ENCODE results near the gene ANKLE2. TPM values are rescaled to one million over a fixed set of nuclear protein-coding genes. Genes with fewer than 3 reads are reported as not detected.
A peak's percentile ranks its signal among the peaks of the same experiment; 100 is the strongest.
"Not testable (repeated sequence)": the region's sequence is repeated elsewhere in the genome, so short reads cannot be mapped to it uniquely, and the experiment has no call there.

Gene ANKLE2
- total RNA-seq: 137 and 155 TPM in 2 replicates

GRCh38 chr12:132761032-132761920 lies at the start of gene ANKLE2:
Gene ANKLE2, minus strand, starts transcription at chr12:132761832. Its CDS starts 34 bp downstream, at chr12:132761798.
- intact Hi-C loops (cut with micrococcal nuclease): loop anchor here (2.0 to 5.0 kb wide), 4 partner anchors 50 to 574 kb away; partner anchors contain the start of genes PGAM5 and ZNF605
- Mint-ChIP-seq H3K36me3 (ENCODE audit: low read depth) (peaks cover 29% of the 10 kb centered on the region), H3K27me3 (no peaks in the 10 kb centered on the region), H3K9me3 (no peaks in the 10 kb centered on the region), H3K4me1 (peaks cover 18% of the 10 kb centered on the region), H3K4me3 (peak within 1 kb of the TSS; percentile 89), H3K27ac (peak within 1 kb of the TSS; percentile 96)
- peak; percentile 93 for DNase-seq

GRCh38 chr12:132809391-132809790 lies 47.8 kb upstream of the ANKLE2 start:
- H3K27ac Mint-ChIP-seq; H3K4me3 Mint-ChIP-seq; H3K9me3 Mint-ChIP-seq; H3K27me3 Mint-ChIP-seq; intact Hi-C loops (cut with micrococcal nuclease): not testable (repeated sequence)
- DNase-seq: peak; percentile 75
- peaks cover 64% of the 10 kb centered on the region for H3K36me3 Mint-ChIP-seq (ENCODE audit: low read depth)
- peaks cover 15% of the 10 kb centered on the region for H3K4me1 Mint-ChIP-seq

- H3K4me3 Mint-ChIP-seq: no peak overlapping the region
- DNase-seq: no peak
- H3K4me1 Mint-ChIP-seq: peaks cover 11% of the 10 kb centered on the region
- no peaks in the 10 kb centered on the region for H3K9me3 Mint-ChIP-seq
- H3K27ac Mint-ChIP-seq: no peak overlapping the region
- peaks cover 73% of the 10 kb centered on the region for H3K36me3 Mint-ChIP-seq (ENCODE audit: low read depth)
- intact Hi-C loops (cut with micrococcal nuclease): no loop called here
- H3K27me3 Mint-ChIP-seq: no peaks in the 10 kb centered on the region
Measured at GRCh38 chr12:132807295-132808092, 45.9 kb upstream of the ANKLE2 start.

GRCh38 chr12:132806857-132807256 lies 45.2 kb upstream of the ANKLE2 start:
- H3K4me3 Mint-ChIP-seq: no peak overlapping the region
- intact Hi-C loops (cut with micrococcal nuclease): no loop called here
- no peak for DNase-seq
- H3K27ac Mint-ChIP-seq: no peak overlapping the region
- H3K9me3 Mint-ChIP-seq: no peaks in the 10 kb centered on the region
- peaks cover 71% of the 10 kb centered on the region for H3K36me3 Mint-ChIP-seq (ENCODE audit: low read depth)
- H3K27me3 Mint-ChIP-seq: no peaks in the 10 kb centered on the region
- peaks cover 9% of the 10 kb centered on the region for H3K4me1 Mint-ChIP-seq

- Mint-ChIP-seq H3K4me3 (no peak overlapping the region), H3K27me3 (no peaks in the 10 kb centered on the region), H3K36me3 (ENCODE audit: low read depth) (peaks cover 75% of the 10 kb centered on the region), H3K4me1 (peaks cover 8% of the 10 kb centered on the region), H3K27ac (no peak overlapping the region), H3K9me3 (no peaks in the 10 kb centered on the region)
- intact Hi-C loops (cut with micrococcal nuclease): no loop called here
- no peak for DNase-seq
Measured at GRCh38 chr12:132804426-132804861, 42.8 kb upstream of the ANKLE2 start.

GRCh38 chr12:132803888-132804287 lies 42.3 kb upstream of the ANKLE2 start:
- intact Hi-C loops (cut with micrococcal nuclease): no loop called here
- Mint-ChIP-seq H3K4me1 (peaks cover 8% of the 10 kb centered on the region), H3K4me3 (no peak overlapping the region), H3K27ac (no peak overlapping the region), H3K27me3 (no peaks in the 10 kb centered on the region), H3K36me3 (ENCODE audit: low read depth) (peaks cover 75% of the 10 kb centered on the region), H3K9me3 (no peaks in the 10 kb centered on the region)
- DNase-seq: no peak

- H3K27ac Mint-ChIP-seq: no peak overlapping the region
- H3K36me3 Mint-ChIP-seq (ENCODE audit: low read depth): peaks cover 70% of the 10 kb centered on the region
- H3K9me3 Mint-ChIP-seq: no peaks in the 10 kb centered on the region
- no peak for DNase-seq
- H3K4me1 Mint-ChIP-seq: peaks cover 7% of the 10 kb centered on the region
- intact Hi-C loops (cut with micrococcal nuclease): no loop called here
- no peaks in the 10 kb centered on the region for H3K27me3 Mint-ChIP-seq
- no peak overlapping the region for H3K4me3 Mint-ChIP-seq
Measured at GRCh38 chr12:132803125-132803524, 41.5 kb upstream of the ANKLE2 start.

- H3K36me3 Mint-ChIP-seq (ENCODE audit: low read depth): peaks cover 70% of the 10 kb centered on the region
- H3K4me1 Mint-ChIP-seq: peaks cover 3% of the 10 kb centered on the region
- no peaks in the 10 kb centered on the region for H3K27me3 Mint-ChIP-seq
- intact Hi-C loops (cut with micrococcal nuclease): no loop called here
- H3K4me3 Mint-ChIP-seq: no peak overlapping the region
- H3K27ac Mint-ChIP-seq: no peak overlapping the region
- no peak for DNase-seq
- no peaks in the 10 kb centered on the region for H3K9me3 Mint-ChIP-seq
Measured at GRCh38 chr12:132801741-132802140, 40.1 kb upstream of the ANKLE2 start.

GRCh38 chr12:132798836-132799235 lies 37.2 kb upstream of the ANKLE2 start:
- Mint-ChIP-seq H3K27ac (no peak overlapping the region), H3K4me3 (no peak overlapping the region), H3K36me3 (ENCODE audit: low read depth) (peaks cover 73% of the 10 kb centered on the region), H3K9me3 (no peaks in the 10 kb centered on the region), H3K4me1 (no peaks in the 10 kb centered on the region), H3K27me3 (no peaks in the 10 kb centered on the region)
- no peak for DNase-seq
- intact Hi-C loops (cut with micrococcal nuclease): no loop called here

- no peak overlapping the region for H3K27ac Mint-ChIP-seq
- H3K4me1 Mint-ChIP-seq: no peaks in the 10 kb centered on the region
- H3K27me3 Mint-ChIP-seq: no peaks in the 10 kb centered on the region
- no peaks in the 10 kb centered on the region for H3K9me3 Mint-ChIP-seq
- H3K36me3 Mint-ChIP-seq (ENCODE audit: low read depth): peaks cover 68% of the 10 kb centered on the region
- intact Hi-C loops (cut with micrococcal nuclease): no loop called here
- no peak overlapping the region for H3K4me3 Mint-ChIP-seq
- DNase-seq: no peak
Measured at GRCh38 chr12:132797820-132798570, 36.4 kb upstream of the ANKLE2 start.

- Mint-ChIP-seq H3K27ac (no peak overlapping the region), H3K36me3 (ENCODE audit: low read depth) (peaks cover 64% of the 10 kb centered on the region), H3K9me3 (no peaks in the 10 kb centered on the region), H3K4me1 (no peaks in the 10 kb centered on the region), H3K4me3 (no peak overlapping the region), H3K27me3 (no peaks in the 10 kb centered on the region)
- no peak for DNase-seq
- intact Hi-C loops (cut with micrococcal nuclease): no loop called here
Measured at GRCh38 chr12:132795847-132796246, 34.2 kb upstream of the ANKLE2 start.

GRCh38 chr12:132791940-132792339 lies 30.3 kb upstream of the ANKLE2 start:
- H3K4me3 Mint-ChIP-seq; intact Hi-C loops (cut with micrococcal nuclease); H3K27me3 Mint-ChIP-seq: not testable (repeated sequence)

GRCh38 chr12:132789099-132789471 lies 27.5 kb upstream of the ANKLE2 start:
- no peak overlapping the region for H3K27ac Mint-ChIP-seq
- H3K36me3 Mint-ChIP-seq (ENCODE audit: low read depth): peaks cover 66% of the 10 kb centered on the region
- H3K4me3 Mint-ChIP-seq: no peak overlapping the region
- intact Hi-C loops (cut with micrococcal nuclease): no loop called here
- no peak for DNase-seq
- no peaks in the 10 kb centered on the region for H3K27me3 Mint-ChIP-seq
- H3K4me1 Mint-ChIP-seq: no peaks in the 10 kb centered on the region
- no peaks in the 10 kb centered on the region for H3K9me3 Mint-ChIP-seq

More at GRCh38 chr12:132791940-132792339, 30.3 kb upstream of the ANKLE2 start:
- DNase-seq, H3K9me3 Mint-ChIP-seq, H3K27ac Mint-ChIP-seq, H3K4me1 Mint-ChIP-seq: not testable (repeated sequence)
- peaks cover 68% of the 10 kb centered on the region for H3K36me3 Mint-ChIP-seq (ENCODE audit: low read depth)
